DMS153 (cell line): ENCODE data around the gene MLH1.

ENCODE experiments used
- DNase-seq: peaks from one replicate; lab custom pipeline; 2025; lab: John Stamatoyannopoulos, UW

The MLH1 gene

GRCh38 chr3:37094636-37095035 is 101.3 kb downstream of the MLH1 start:
- no peak for DNase-seq

- DNase-seq = no peak
Observed at GRCh38 chr3:37096288-37096687, 103.0 kb downstream of the MLH1 start.

GRCh38 chr3:37096975-37097374 is 103.7 kb downstream of the MLH1 start:
- no peak for DNase-seq

GRCh38 chr3:37097776-37098175 is 104.5 kb downstream of the MLH1 start:
- no peak for DNase-seq

GRCh38 chr3:37098884-37099283 is 105.6 kb downstream of the MLH1 start:
- DNase-seq = no peak

- DNase-seq = no peak
Observed at GRCh38 chr3:37099469-37099868, 106.2 kb downstream of the MLH1 start.

- no peak for DNase-seq
Observed at GRCh38 chr3:37100411-37100810, 107.1 kb downstream of the MLH1 start.
